Spinal cord (tissue), 10 donors: ENCODE data around the gene PDE4D. TPM values are rescaled to one million over a fixed set of nuclear protein-coding genes. Genes with fewer than 3 reads are reported as not detected.

Experiments used
- DNase-seq, 6 donors: peaks; one replicate each; pipeline versions ENCODE4 v3.0.0 to v3.0.0-alpha.2; 2013 to 2015; ENCODE audit warnings: low spot score in 6 of 6, low read depth in 4 of 6
- H3K27ac ChIP-seq: one replicate; pipeline ENCODE4 v1.5.1; 2013; ENCODE audit warnings: low read depth, low read length, control low read depth
- H3K27me3 ChIP-seq: one replicate; pipeline ENCODE4 v1.6.1; 2013; ENCODE audit warnings: low read length; ENCODE audit not compliant: control insufficient read depth, insufficient read depth
- H3K36me3 ChIP-seq: one replicate; pipeline ENCODE4 v1.6.1; 2013; ENCODE audit warnings: low read length; ENCODE audit not compliant: control insufficient read depth, insufficient read depth
- H3K4me1 ChIP-seq: one replicate; pipeline ENCODE4 v1.6.1; 2013; ENCODE audit warnings: low read length; ENCODE audit not compliant: control insufficient read depth, insufficient read depth
- H3K4me3 ChIP-seq: one replicate; pipeline ENCODE4 v1.5.1; 2013; ENCODE audit warnings: low read depth, low read length, control low read depth
- H3K9me3 ChIP-seq: one replicate; pipeline ENCODE4 v1.6.1; 2013; ENCODE audit warnings: low read length; ENCODE audit not compliant: control insufficient read depth, insufficient read depth
- WGBS: methylation state at CpG from one replicate; pipeline ENCODE4 v1.1.5; 2013; ENCODE audit warnings: missing lambda C conversion rate; ENCODE audit not compliant: insufficient coverage; 5-methylcytosine and 5-hydroxymethylcytosine counted together
- polyA plus RNA-seq, 2 donors: library from polyadenylated mRNA; unstranded; fragments of 120-200 nt; gene quantifications; one replicate each; pipeline ENCODE4 v1.2.1, GENCODE V29; 2013; ENCODE audit not compliant: insufficient read length in 2 of 2
- total RNA-seq, 2 donors: library from RNA; depleted of rRNA in 1 of 2; stranded (reverse); fragments of 120-200 nt in 1 of 2; fragments of >200 nt in 1 of 2; gene quantifications; one replicate each; pipeline versions ENCODE4 v1.2.3 to v1.2.4, GENCODE V29; 2013 to 2014
- donor health status: healthy.

PDE4D gene
- total and polyA plus RNA-seq, 4 donors = 16.1 to 84.0 (median 37.0) TPM

GRCh38 chr5:59333416-59333815 is 560.1 kb downstream of the PDE4D start:
- H3K27me3 ChIP-seq = no peaks in the 10 kb centered on the region
- no peak overlapping the region for H3K27ac ChIP-seq
- H3K4me1 ChIP-seq = peaks cover 4% of the 10 kb centered on the region
- no peaks in the 10 kb centered on the region for H3K36me3 ChIP-seq
- H3K9me3 ChIP-seq = no peaks in the 10 kb centered on the region
- no peak overlapping the region for H3K4me3 ChIP-seq
- peak in 1 of 6 donors; percentile 33 for DNase-seq

GRCh38 chr5:59332236-59332973 is 561.1 kb downstream of the PDE4D start:
- DNase-seq = no peak
- Histone ChIP-seq H3K9me3 (no peaks in the 10 kb centered on the region), H3K27me3 (no peaks in the 10 kb centered on the region), H3K4me1 (peaks cover 4% of the 10 kb centered on the region), H3K27ac (no peak overlapping the region), H3K4me3 (no peak overlapping the region), H3K36me3 (no peaks in the 10 kb centered on the region)
- no CpG with 5 or more reads among the region's 2 CpGs for WGBS

- Histone ChIP-seq H3K4me3 (no peak overlapping the region), H3K36me3 (no peaks in the 10 kb centered on the region), H3K27ac (no peak overlapping the region), H3K9me3 (no peaks in the 10 kb centered on the region), H3K4me1 (peaks cover 4% of the 10 kb centered on the region), H3K27me3 (no peaks in the 10 kb centered on the region)
- no peak for DNase-seq
- 86% methylated on average over 4 of the region's 9 CpGs for WGBS
These were observed 562.8 kb downstream of the PDE4D start for GRCh38 chr5:59330680-59331079.

DNA sequence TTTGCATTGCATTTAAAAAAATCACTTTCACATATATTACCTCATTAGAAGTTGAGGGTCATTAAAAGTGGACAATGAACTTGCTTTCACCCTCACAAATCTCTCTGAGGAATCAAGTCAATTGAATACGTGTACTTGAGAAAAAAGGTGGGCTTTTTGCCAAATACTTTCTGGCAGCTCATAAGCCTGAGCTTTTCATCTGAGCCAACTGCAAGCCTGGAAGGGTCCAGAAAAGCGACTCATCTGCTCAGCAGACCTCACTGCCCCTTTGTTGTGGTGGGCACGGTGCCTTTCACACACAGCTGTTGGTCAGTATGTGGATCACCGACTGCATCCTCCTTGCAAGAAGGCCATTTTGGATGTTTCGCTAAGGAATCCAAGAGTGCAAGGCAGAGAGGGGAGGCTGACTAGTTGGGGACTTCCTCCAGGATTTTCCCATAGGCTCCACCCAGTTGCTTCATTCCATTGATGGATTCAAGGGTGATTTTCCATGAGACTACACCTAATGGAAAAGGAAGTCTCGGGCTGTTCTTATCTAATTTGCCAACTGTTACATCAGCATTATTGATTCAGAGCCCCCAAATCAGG is 564.7 kb downstream of the PDE4D start:
- WGBS = 22% methylated on average over 3 of the region's 6 CpGs
- peak; percentile 51 to 91 (median 62) for DNase-seq

GRCh38 chr5:59327191-59327980 is 566.1 kb downstream of the PDE4D start:
- no peaks in the 10 kb centered on the region for H3K9me3 ChIP-seq
- H3K4me1 ChIP-seq = peaks cover 4% of the 10 kb centered on the region
- H3K27me3 ChIP-seq = no peaks in the 10 kb centered on the region
- H3K36me3 ChIP-seq = no peaks in the 10 kb centered on the region
- no peak for DNase-seq
- WGBS = 80% methylated on average over 1 of the region's 4 CpGs
- H3K27ac ChIP-seq = no peak overlapping the region
- H3K4me3 ChIP-seq = no peak overlapping the region

More for the DNA sequence above, 564.7 kb downstream of the PDE4D start:
- no peak overlapping the region for H3K4me3 ChIP-seq
- H3K9me3 ChIP-seq = no peaks in the 10 kb centered on the region
- H3K4me1 ChIP-seq = peaks cover 4% of the 10 kb centered on the region
- no peaks in the 10 kb centered on the region for H3K27me3 ChIP-seq
- peak overlapping the region; percentile 61 for H3K27ac ChIP-seq
- no peaks in the 10 kb centered on the region for H3K36me3 ChIP-seq

DNA sequence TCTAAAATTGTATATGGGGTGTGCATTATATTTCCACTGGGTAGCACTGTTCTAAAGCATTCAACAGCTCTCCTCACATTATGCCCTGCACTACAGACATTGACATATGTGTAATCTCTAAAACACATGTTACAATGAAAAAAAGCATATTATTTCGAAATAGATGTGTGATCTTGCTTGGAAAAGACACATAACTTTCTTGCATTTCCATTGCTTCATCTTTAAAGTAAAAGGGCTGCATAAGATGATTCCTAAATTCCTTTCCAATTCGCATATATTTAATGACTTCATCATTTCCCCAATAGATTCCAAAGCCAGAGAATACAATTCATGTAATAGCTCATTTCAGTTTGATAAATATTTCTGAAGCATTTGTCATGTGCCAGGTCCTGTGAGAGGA is 566.9 kb downstream of the PDE4D start:
- no peak overlapping the region for H3K27ac ChIP-seq
- H3K4me3 ChIP-seq = no peak overlapping the region
- no CpG with 5 or more reads among the region's 2 CpGs for WGBS
- H3K9me3 ChIP-seq = no peaks in the 10 kb centered on the region
- DNase-seq = peak in 1 of 6 donors; percentile 41
- no peaks in the 10 kb centered on the region for H3K36me3 ChIP-seq
- peaks cover 4% of the 10 kb centered on the region for H3K4me1 ChIP-seq
- no peaks in the 10 kb centered on the region for H3K27me3 ChIP-seq

DNA sequence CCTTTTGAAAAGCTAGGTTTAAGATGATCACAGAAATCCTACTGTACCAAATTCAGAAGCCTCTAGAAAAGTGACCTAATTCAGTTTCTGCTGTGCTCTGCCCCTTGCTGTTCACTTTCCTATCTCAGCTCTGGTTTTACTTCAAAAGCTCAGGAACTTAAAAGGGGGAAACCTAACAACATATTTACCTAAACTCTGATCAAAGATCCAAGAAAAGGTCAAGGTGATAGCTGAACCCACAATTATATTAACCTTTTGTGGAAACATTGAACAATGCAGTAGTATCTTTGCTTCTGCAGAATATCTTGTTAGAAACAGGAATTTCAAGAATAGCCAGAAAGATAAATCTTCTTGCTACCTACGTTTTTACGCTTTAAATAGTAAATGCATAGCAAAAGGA is 568.5 kb downstream of the PDE4D start:
- H3K4me3 ChIP-seq = no peak overlapping the region
- H3K9me3 ChIP-seq = no peaks in the 10 kb centered on the region
- H3K27ac ChIP-seq = no peak overlapping the region
- DNase-seq = no peak
- H3K4me1 ChIP-seq = peaks cover 4% of the 10 kb centered on the region
- no peaks in the 10 kb centered on the region for H3K36me3 ChIP-seq
- WGBS = no CpG with 5 or more reads among the region's 2 CpGs
- H3K27me3 ChIP-seq = no peaks in the 10 kb centered on the region

- no peaks in the 10 kb centered on the region for H3K36me3 ChIP-seq
- no peaks in the 10 kb centered on the region for H3K4me1 ChIP-seq
- H3K27ac ChIP-seq = no peak overlapping the region
- no peaks in the 10 kb centered on the region for H3K9me3 ChIP-seq
- WGBS = no CpG with 5 or more reads among the region's 2 CpGs
- no peak for DNase-seq
- no peaks in the 10 kb centered on the region for H3K27me3 ChIP-seq
- no peak overlapping the region for H3K4me3 ChIP-seq
These were observed 570.6 kb downstream of the PDE4D start for GRCh38 chr5:59322894-59323293.

- DNase-seq = no peak
- H3K9me3 ChIP-seq = no peaks in the 10 kb centered on the region
These were observed 571.5 kb downstream of the PDE4D start for GRCh38 chr5:59322058-59322457.

More at GRCh38 chr5:59322058-59322457, 571.5 kb downstream of the PDE4D start:
- Histone ChIP-seq H3K4me1 (peaks cover 1% of the 10 kb centered on the region), H3K36me3 (no peaks in the 10 kb centered on the region), H3K27ac (no peak overlapping the region), H3K4me3 (no peak overlapping the region), H3K27me3 (no peaks in the 10 kb centered on the region)
